Panc1 (cell line): ENCODE data around the gene CACNA2D4.

Experiments used
- CTCF ChIP-seq: fragments of 450-650 bp; IDR thresholded peaks from 2 replicates; pipeline ENCODE4 v1.5.1; 2017; ENCODE audit warnings: mild to moderate bottlenecking
- POLR2AphosphoS5 ChIP-seq: IDR thresholded peaks from 2 replicates; pipeline ENCODE4 v1.6.1; 2012; ENCODE audit warnings: mild to moderate bottlenecking, low read depth, low read length, moderate library complexity
- SIN3A ChIP-seq: IDR thresholded peaks from 2 replicates; pipeline ENCODE4 v1.6.1; 2012; ENCODE audit warnings: low read depth, mild to moderate bottlenecking, low read length, moderate library complexity, borderline replicate concordance; ENCODE audit not compliant: insufficient read depth
- TCF7L2 ChIP-seq: IDR thresholded peaks from 2 replicates; pipeline ENCODE4 v1.6.1; 2011; ENCODE audit warnings: mild to moderate bottlenecking, low read depth, low read length, inconsistent platforms
- TF ChIP-seq, protein P1 (sequence below), 2 experiments: IDR thresholded peaks; 2 replicates each; pipeline ENCODE4 v1.6.1; 2011 to 2012; ENCODE audit warnings: low read depth in 2 of 2, control low read depth in 1 of 2, low read length in 1 of 2, mild to moderate bottlenecking in 1 of 2, moderate library complexity in 1 of 2; ENCODE audit not compliant: insufficient read depth in 1 of 2

- no peak for TF ChIP-seq POLR2AphosphoS5
- no peak for TF ChIP-seq CTCF
- TF ChIP-seq, protein P1, sequence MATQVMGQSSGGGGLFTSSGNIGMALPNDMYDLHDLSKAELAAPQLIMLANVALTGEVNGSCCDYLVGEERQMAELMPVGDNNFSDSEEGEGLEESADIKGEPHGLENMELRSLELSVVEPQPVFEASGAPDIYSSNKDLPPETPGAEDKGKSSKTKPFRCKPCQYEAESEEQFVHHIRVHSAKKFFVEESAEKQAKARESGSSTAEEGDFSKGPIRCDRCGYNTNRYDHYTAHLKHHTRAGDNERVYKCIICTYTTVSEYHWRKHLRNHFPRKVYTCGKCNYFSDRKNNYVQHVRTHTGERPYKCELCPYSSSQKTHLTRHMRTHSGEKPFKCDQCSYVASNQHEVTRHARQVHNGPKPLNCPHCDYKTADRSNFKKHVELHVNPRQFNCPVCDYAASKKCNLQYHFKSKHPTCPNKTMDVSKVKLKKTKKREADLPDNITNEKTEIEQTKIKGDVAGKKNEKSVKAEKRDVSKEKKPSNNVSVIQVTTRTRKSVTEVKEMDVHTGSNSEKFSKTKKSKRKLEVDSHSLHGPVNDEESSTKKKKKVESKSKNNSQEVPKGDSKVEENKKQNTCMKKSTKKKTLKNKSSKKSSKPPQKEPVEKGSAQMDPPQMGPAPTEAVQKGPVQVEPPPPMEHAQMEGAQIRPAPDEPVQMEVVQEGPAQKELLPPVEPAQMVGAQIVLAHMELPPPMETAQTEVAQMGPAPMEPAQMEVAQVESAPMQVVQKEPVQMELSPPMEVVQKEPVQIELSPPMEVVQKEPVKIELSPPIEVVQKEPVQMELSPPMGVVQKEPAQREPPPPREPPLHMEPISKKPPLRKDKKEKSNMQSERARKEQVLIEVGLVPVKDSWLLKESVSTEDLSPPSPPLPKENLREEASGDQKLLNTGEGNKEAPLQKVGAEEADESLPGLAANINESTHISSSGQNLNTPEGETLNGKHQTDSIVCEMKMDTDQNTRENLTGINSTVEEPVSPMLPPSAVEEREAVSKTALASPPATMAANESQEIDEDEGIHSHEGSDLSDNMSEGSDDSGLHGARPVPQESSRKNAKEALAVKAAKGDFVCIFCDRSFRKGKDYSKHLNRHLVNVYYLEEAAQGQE (IDR thresholded peaks at IDR 0.05; ENCODE audit: insufficient read depth in 1 of 2, low read depth in 2 of 2, low read length in 1 of 2) = no peak
- no peak for TF ChIP-seq SIN3A
- no peak for TF ChIP-seq TCF7L2
Observed at GRCh38 chr12:1760566-1761382, 157.7 kb downstream of the CACNA2D4 start.
